COLO668 (cell line): Measurements from ENCODE around the gene COPB2.

Source experiments
- DNase-seq: peaks from one replicate; lab custom pipeline; 2025; ENCODE audit not compliant: unreplicated experiment; lab: John Stamatoyannopoulos, UW

The COPB2 gene

DNA sequence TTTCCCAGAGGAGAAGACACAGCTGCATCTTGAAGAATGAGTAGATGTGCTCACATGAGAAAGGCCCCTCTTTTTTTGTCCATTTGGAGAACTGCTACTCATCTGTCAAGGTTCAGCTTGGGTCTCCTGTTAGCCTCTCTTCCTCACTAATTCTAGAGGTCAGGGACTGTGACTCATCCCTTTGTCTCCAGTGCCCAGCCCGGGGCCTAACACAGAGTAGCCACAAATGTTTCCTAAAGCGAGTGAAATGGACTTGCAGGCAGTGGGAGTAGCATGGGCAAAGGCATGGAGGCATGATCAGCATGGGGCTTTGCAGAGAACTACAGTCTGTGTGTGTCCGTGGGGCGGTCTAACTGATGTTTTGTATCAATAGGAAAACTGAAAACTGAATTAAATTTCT, 79.6 kb downstream of the COPB2 start:
- DNase-seq: no peak

DNA sequence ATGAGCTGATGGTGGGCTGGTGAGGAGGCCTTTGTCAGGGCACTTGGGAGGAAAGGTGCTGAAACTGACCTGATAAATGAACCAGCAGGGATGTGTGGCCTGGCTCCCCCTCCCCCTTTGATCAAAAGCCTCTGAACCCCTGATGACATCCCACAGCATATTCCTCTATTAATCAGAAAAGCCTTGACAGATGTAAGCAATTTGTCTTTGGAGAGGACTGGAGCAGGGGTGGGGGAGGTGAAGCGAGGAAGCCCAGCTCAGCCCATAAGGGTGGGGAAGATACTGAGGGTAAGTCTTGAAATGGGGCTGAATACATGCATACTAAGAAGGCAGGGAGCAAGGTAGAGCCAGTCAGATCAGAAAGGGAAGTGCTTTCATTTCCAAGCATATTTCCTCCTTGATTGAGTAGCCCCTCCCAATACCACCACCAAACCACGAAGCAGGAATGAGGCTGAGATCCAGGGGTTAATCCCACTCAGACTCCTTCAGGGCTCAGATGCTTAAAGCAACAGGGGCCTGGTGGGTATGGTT, 80.3 kb downstream of the COPB2 start:
- no peak for DNase-seq

DNA sequence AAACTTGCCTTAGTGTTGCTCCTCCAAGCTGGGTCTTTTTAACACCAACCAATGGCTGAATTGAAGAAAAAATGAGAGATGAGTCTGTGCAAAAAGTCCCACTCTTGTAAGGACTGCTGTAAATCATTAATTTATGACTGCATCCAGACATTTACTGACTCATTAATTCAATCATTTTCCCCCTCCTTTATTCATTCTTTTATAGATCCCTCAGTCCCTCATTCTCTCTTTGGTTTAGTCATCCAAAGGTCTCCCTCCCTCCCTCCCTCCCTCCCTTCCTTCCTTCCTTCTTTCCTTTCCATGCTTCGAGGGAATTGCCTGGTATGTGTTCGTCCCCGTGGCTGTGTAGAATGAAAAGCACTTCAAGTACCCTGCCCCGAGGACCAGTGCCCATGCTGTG, 80.9 kb downstream of the COPB2 start:
- no peak for DNase-seq

DNA sequence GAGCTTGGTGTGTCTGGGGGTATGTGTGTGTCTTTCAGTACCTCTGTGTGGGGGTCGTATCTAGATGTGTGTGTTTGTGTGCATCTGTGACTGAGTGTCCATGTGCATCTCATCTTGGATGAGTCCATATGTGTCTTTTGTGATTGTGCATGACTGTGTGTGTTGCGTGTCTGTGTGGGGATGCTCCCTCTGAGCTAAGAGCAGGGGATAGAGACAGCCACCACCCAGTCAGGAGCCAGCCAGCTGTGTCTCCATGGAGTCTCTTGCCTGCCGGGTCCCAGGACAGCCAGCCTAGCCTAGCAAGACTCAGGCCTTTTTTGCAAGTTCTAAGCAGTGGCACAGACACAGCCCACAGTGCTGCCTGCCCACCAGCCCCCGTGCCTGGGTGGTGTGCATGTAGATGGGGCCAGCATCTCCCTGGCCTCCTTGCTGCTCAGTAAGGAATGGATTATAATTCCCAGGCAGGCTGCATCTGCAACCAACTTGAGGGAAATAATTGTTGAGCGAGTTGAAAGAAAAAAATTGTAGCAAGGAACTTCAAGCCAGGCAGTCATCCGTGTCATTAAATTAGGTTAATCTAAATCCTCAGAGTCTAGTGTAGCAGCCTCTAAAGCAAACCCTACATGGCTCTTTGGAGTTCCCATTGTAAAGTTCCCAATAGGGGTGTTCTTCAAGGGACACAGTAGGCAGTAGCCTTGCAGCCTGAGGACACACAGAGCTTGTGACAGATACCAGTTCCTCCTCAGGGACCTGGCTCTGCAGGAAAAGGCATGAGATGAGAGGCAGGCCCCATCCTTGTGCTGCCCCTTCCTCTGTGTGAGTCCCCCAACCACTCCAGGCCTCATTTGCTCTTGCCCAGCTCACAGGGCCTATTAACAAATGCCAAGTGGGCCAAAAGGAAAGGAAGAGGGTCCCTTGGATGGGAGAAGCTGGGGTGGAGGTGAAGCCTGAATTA, 81.6 kb downstream of the COPB2 start:
- no peak for DNase-seq
